ENCODE measurements around the gene SBF2.

SBF2 gene

DNA sequence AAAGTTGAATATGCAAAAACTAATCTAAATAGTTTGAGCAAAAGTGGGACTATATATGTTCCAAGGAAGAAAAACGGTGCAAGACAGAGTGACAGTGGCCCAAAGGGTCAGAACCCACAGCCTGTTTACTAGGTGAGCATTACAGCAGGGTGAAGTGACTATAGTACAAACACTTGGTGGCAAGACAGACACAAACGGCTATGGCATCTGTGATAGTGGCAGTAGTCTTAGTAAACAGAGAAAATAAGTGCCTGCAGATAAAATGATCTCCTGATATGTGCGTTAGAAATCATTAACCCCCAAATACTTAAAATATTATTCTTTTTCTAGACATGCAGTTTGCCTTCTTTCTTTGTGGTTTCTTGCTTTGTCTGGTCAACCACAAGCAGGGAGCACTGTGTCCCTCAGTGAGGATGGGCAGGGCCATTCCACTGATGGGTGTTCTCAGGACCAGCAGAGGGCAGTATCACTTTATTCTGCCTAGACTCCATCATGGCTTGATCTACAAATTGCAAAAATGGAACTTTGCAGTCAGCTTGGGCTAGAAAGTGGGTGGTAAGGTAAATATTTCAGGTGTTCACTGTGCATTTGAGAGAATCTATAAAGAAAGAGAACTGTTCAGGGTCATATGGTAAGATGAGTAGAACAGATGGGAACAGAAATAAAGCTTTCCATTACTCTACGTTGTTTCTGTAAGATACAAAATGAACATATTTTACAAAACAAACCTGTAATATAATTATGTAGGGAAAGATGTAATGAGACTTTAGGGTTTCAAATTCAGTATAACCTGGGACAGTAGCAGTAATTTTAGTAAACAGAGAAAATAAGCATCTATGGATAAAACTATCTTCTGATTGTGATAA is 431.9 kb downstream of the SBF2 start:
- H3K27me3 ChIP-seq (ENCODE audit: control insufficient read depth, insufficient read depth, low read length): no peaks in the 10 kb centered on the region
- H3K9me3 ChIP-seq (ENCODE audit: control insufficient read depth, insufficient read depth, low read depth, low read length): no peaks in the 10 kb centered on the region
- no peak overlapping the region for H3K4me3 ChIP-seq (ENCODE audit: low read depth, low read length)
- peaks cover 48% of the 10 kb centered on the region for H3K4me1 ChIP-seq (ENCODE audit: control insufficient read depth, insufficient read depth, low read length)
- H3K27ac ChIP-seq (ENCODE audit: low read depth, low read length): no peak overlapping the region
- H3K36me3 ChIP-seq (ENCODE audit: control insufficient read depth, insufficient read depth, low read length): no peaks in the 10 kb centered on the region
- no peak overlapping the region for H3K9ac ChIP-seq (ENCODE audit: low read length)

DNA sequence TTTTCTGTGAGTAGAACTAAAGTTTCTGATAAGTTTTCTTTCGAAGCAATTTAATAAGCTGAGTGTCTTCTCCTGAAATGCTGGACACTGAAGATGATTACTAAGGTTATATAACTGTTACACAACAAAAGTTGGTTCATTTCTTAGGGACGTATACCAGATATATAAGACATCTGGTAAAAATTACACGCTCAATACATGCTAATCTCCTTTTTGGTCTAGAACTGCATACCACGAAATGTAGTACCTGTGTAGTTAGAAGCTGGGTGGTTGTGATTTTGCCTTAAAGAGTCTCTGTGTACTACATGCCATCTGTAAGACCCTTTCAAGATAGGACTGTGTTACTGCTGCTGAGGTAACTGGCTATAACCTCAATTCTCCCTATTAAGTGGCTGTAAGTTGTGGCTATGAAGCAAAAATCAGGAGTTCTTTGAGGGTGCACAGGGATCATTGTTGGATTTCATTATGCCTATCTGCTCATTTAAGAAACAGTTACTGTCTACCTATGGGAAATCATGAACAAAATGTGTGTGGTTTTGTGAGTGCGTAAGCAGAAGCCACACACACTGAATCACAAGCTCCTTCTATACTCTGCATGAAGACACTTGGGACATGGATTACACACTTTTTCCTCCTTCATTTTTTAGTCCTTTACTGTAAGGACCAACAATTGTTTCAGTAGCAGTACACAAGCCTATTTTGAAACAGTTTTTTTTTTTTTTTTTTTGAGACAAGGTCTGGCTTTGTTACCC is 434.3 kb downstream of the SBF2 start:
- Histone ChIP-seq H3K4me3 (ENCODE audit: low read depth, low read length) (no peak overlapping the region), H3K9ac (ENCODE audit: low read length) (no peak overlapping the region), H3K27ac (ENCODE audit: low read depth, low read length) (no peak overlapping the region), H3K27me3 (ENCODE audit: control insufficient read depth, insufficient read depth, low read length) (no peaks in the 10 kb centered on the region), H3K4me1 (ENCODE audit: control insufficient read depth, insufficient read depth, low read length) (peaks cover 50% of the 10 kb centered on the region), H3K36me3 (ENCODE audit: control insufficient read depth, insufficient read depth, low read length) (peaks cover 10% of the 10 kb centered on the region), H3K9me3 (ENCODE audit: control insufficient read depth, insufficient read depth, low read depth, low read length) (no peaks in the 10 kb centered on the region)

DNA sequence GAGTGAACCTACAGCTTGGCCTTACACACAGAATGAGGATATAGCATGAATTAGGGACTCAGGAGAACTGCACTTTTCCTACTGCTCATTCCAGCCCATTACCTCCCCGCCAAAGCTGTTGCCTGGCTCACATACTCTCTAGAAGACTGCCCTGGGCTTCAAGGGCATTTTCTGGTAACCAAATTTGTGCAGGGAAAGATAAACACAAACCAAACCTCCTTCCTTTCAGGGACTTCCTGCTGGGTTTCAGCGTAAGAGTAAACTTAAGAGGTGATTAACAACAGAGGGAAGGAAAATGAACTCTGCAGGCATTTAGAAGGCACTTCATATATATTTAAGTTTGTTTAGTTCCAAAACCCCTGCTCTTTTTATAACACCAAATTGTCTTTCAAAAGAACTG is 435.2 kb downstream of the SBF2 start:
- Histone ChIP-seq H3K4me1 (ENCODE audit: control insufficient read depth, insufficient read depth, low read length) (peaks cover 48% of the 10 kb centered on the region), H3K4me3 (ENCODE audit: low read depth, low read length) (no peak overlapping the region), H3K27ac (ENCODE audit: low read depth, low read length) (peak overlapping the region; percentile 16; the same call in 1 of the 2 replicates), H3K9ac (ENCODE audit: low read length) (no peak overlapping the region), H3K27me3 (ENCODE audit: control insufficient read depth, insufficient read depth, low read length) (no peaks in the 10 kb centered on the region), H3K9me3 (ENCODE audit: control insufficient read depth, insufficient read depth, low read depth, low read length) (no peaks in the 10 kb centered on the region), H3K36me3 (ENCODE audit: control insufficient read depth, insufficient read depth, low read length) (peaks cover 10% of the 10 kb centered on the region)

DNA sequence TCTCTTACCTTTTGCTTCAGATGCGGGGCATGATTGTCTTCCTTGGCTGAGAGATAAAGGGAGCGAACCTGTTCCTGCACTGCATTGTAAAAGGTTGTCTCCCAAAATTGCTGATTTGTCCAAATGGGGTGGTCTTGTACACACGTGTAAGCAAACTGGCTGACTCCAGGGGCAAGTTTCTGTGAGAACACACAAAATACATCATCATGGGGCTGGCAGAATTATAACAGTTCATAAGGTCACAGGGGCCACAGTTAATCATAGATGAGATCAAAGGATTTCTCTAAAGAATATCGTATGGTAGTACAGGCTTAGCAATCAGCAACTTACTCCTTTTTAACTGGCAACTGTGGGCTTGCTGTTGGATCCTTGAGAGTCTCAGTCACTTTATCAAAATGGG is 435.8 kb downstream of the SBF2 start:
- Histone ChIP-seq H3K27ac (ENCODE audit: low read depth, low read length) (no peak overlapping the region; the same call in 1 of the 2 replicates), H3K4me1 (ENCODE audit: control insufficient read depth, insufficient read depth, low read length) (peaks cover 42% of the 10 kb centered on the region), H3K9ac (ENCODE audit: low read length) (peak overlapping the region; percentile 5)

DNA sequence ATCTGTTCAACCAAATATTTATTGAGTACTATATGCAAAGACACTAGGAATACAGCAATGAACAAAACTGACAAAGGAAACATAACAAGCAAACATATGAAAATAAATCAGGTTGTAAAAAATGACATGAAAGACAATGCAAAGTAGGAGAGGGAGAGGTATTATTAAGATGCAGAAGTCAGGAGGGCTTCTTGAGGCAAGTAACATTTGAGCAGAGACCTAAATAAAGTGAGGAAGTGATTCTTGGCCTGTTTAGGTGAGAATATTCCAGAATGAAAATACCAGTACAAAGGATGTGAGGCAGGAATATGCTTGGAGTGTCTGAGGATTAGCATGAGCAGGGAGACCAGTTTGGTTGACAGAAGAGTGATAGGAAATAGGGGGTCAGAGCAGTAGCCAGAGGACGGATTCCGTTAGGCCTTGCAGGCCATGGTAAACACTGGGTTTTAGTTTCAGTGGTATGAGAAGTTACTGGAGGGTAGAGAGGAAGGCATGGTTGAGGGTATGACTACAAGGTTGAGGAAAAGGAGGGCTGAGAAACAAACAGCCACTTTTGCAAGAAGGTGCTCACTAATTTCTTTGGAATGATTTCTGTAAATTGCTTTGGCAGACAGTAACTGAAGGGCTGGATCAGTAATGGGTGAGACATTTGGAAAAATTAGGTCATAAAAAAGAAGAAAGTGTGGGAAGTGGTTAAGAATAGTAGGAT is 438.3 kb downstream of the SBF2 start:
- H3K36me3 ChIP-seq (ENCODE audit: control insufficient read depth, insufficient read depth, low read length): peaks cover 10% of the 10 kb centered on the region
- no peaks in the 10 kb centered on the region for H3K27me3 ChIP-seq (ENCODE audit: control insufficient read depth, insufficient read depth, low read length)
- H3K27ac ChIP-seq (ENCODE audit: low read depth, low read length): no peak overlapping the region
- H3K9me3 ChIP-seq (ENCODE audit: control insufficient read depth, insufficient read depth, low read depth, low read length): no peaks in the 10 kb centered on the region
- H3K4me3 ChIP-seq (ENCODE audit: low read depth, low read length): no peak overlapping the region
- H3K9ac ChIP-seq (ENCODE audit: low read length): no peak overlapping the region
- H3K4me1 ChIP-seq (ENCODE audit: control insufficient read depth, insufficient read depth, low read length): peaks cover 29% of the 10 kb centered on the region

More for the DNA sequence above, 435.8 kb downstream of the SBF2 start:
- no peak overlapping the region for H3K4me3 ChIP-seq (ENCODE audit: low read depth, low read length)
- H3K27me3 ChIP-seq (ENCODE audit: control insufficient read depth, insufficient read depth, low read length): no peaks in the 10 kb centered on the region
- H3K9me3 ChIP-seq (ENCODE audit: control insufficient read depth, insufficient read depth, low read depth, low read length): no peaks in the 10 kb centered on the region
- H3K36me3 ChIP-seq (ENCODE audit: control insufficient read depth, insufficient read depth, low read length): peaks cover 10% of the 10 kb centered on the region

DNA sequence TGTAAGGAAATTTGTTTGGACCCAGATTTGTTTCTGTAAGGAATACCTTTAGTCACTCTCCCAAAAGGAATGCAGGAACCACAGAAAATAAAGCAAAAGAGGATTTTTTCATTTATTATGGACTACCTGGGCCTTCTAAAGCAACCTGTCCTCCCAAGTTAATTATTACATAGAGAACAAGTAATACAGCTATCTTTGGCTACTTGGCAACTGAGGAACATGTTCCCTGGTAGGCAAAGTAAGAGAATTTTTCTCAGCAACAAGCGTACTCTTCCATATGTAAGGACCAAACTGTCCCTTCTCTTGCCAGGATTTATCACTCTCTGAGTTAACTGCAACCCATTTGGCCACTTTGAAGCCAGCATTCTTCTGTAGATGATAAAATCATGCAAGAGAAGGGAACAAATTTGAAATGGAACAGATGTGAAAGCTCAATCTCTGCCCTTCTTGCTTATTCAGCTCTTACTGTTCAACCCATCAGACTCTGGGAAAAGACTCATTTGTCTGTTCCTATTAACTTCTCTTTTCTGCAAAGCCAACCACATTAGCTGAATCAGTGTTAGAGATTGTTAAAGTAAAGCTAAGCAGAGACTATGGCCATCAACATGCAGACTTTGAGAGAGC is 440.0 kb downstream of the SBF2 start:
- no peak overlapping the region for H3K27ac ChIP-seq (ENCODE audit: low read depth, low read length)
- peaks cover 10% of the 10 kb centered on the region for H3K36me3 ChIP-seq (ENCODE audit: control insufficient read depth, insufficient read depth, low read length)
- H3K4me1 ChIP-seq (ENCODE audit: control insufficient read depth, insufficient read depth, low read length): peaks cover 19% of the 10 kb centered on the region
- no peaks in the 10 kb centered on the region for H3K27me3 ChIP-seq (ENCODE audit: control insufficient read depth, insufficient read depth, low read length)
- no peak overlapping the region for H3K9ac ChIP-seq (ENCODE audit: low read length)
- H3K9me3 ChIP-seq (ENCODE audit: control insufficient read depth, insufficient read depth, low read depth, low read length): no peaks in the 10 kb centered on the region
- H3K4me3 ChIP-seq (ENCODE audit: low read depth, low read length): no peak overlapping the region

DNA sequence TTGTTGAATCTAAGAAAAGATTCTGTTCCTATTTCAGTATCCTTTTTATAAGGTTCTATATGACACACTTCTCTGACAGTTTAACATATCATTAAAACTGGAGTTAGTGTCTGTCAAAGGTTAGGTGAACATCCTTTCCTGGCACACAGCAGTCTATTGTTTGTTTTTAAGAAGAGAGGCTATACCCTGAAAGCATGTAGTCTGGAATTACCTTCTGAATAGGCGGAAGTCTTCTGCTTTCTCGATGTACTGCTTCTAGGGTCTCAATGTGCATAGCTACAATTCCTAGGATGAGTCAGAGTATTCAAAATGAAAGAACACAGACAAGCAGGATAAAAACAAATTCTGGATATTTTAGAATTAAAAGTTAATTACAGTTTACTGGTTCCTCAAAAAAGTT is 441.6 kb downstream of the SBF2 start:
- Histone ChIP-seq H3K36me3 (ENCODE audit: control insufficient read depth, insufficient read depth, low read length) (peaks cover 10% of the 10 kb centered on the region), H3K4me3 (ENCODE audit: low read depth, low read length) (no peak overlapping the region), H3K27ac (ENCODE audit: low read depth, low read length) (no peak overlapping the region), H3K27me3 (ENCODE audit: control insufficient read depth, insufficient read depth, low read length) (no peaks in the 10 kb centered on the region), H3K9me3 (ENCODE audit: control insufficient read depth, insufficient read depth, low read depth, low read length) (no peaks in the 10 kb centered on the region), H3K9ac (ENCODE audit: low read length) (no peak overlapping the region), H3K4me1 (ENCODE audit: control insufficient read depth, insufficient read depth, low read length) (peaks cover 5% of the 10 kb centered on the region)

DNA sequence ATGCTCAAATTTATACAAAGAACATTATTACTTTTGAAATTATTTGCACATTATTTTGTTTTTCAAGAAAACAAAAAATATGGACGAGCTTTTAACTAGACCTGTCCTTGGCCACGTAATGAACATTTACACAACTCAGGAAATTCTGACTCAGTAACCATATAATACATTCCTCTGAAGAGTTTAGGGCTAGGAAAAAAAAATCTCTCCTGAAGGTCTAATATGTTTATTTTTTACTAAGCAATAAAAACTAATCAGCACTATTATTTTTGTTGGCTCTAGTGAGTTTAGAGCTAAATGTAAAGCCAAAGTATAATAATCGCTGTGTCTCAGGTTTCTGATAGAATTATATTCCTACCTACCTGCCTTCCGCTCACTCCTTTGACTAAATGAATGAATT is 442.7 kb downstream of the SBF2 start:
- Histone ChIP-seq H3K9me3 (ENCODE audit: control insufficient read depth, insufficient read depth, low read depth, low read length) (no peaks in the 10 kb centered on the region), H3K36me3 (ENCODE audit: control insufficient read depth, insufficient read depth, low read length) (peaks cover 16% of the 10 kb centered on the region), H3K4me3 (ENCODE audit: low read depth, low read length) (no peak overlapping the region), H3K9ac (ENCODE audit: low read length) (no peak overlapping the region), H3K4me1 (ENCODE audit: control insufficient read depth, insufficient read depth, low read length) (no peaks in the 10 kb centered on the region), H3K27me3 (ENCODE audit: control insufficient read depth, insufficient read depth, low read length) (no peaks in the 10 kb centered on the region), H3K27ac (ENCODE audit: low read depth, low read length) (no peak overlapping the region)

DNA sequence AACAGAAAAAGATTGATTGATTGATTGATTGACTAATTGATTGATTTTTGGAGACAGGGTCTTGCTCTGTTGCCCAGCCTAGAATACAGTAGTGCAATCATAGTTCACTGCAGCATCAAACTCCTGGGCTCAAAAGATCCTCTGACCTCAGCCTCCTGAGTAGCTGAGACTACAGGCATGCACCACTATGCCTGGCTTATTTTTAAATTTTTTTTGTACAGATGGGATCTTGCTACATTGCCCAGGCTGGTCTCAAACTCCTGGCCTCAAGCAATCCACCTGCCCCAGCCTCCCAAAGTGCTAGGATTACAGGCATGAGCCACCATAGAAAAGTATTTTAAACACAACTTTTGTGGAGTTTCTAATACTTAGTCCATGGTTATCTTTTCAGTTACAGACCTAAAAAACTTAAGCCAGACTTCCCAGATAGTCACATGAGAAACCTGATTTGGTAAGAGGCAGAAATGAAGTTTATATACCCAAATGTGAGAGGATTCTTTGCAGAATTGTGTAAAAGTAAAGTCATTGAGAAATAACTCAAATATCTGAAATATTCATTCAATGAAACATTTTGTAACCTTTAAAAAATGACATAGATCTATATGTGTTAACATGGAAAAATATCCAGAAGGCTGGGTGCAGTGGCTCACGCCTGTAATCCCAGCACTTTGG is 443.7 kb downstream of the SBF2 start:
- H3K4me3 ChIP-seq (ENCODE audit: low read depth, low read length): no peak overlapping the region
- no peak overlapping the region for H3K9ac ChIP-seq (ENCODE audit: low read length)
- no peak overlapping the region for H3K27ac ChIP-seq (ENCODE audit: low read depth, low read length)
- H3K27me3 ChIP-seq (ENCODE audit: control insufficient read depth, insufficient read depth, low read length): no peaks in the 10 kb centered on the region
- H3K9me3 ChIP-seq (ENCODE audit: control insufficient read depth, insufficient read depth, low read depth, low read length): no peaks in the 10 kb centered on the region
- H3K36me3 ChIP-seq (ENCODE audit: control insufficient read depth, insufficient read depth, low read length): peaks cover 7% of the 10 kb centered on the region; the same call in 1 of the 2 replicates
- no peaks in the 10 kb centered on the region for H3K4me1 ChIP-seq (ENCODE audit: control insufficient read depth, insufficient read depth, low read length)

DNA sequence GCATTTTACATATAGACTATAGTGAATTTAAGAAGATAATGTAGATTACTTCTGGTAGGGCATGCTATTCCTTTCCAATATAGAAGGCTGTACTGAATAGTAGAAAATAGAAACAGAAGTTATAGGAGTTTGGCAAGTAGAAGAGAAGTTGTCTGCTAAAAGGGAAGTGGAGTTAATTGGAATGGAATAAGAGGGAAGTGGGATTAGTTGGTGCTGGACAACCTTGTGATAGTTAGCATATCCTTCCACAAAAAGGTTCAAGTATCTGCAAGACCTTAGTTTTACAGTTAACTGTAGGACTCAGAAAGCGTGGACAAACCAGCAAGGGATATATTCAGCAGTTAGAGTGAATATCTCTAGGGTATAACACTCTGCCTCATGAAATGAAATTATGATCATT is 444.6 kb downstream of the SBF2 start:
- Histone ChIP-seq H3K27ac (ENCODE audit: low read depth, low read length) (no peak overlapping the region), H3K4me1 (ENCODE audit: control insufficient read depth, insufficient read depth, low read length) (no peaks in the 10 kb centered on the region), H3K9ac (ENCODE audit: low read length) (no peak overlapping the region), H3K27me3 (ENCODE audit: control insufficient read depth, insufficient read depth, low read length) (no peaks in the 10 kb centered on the region), H3K9me3 (ENCODE audit: control insufficient read depth, insufficient read depth, low read depth, low read length) (no peaks in the 10 kb centered on the region), H3K36me3 (ENCODE audit: control insufficient read depth, insufficient read depth, low read length) (peaks cover 7% of the 10 kb centered on the region; the same call in 1 of the 2 replicates), H3K4me3 (ENCODE audit: low read depth, low read length) (no peak overlapping the region)

Measured in HUES6 (cell line).